ENCODE measurements around the gene TMCO4. TPM values are rescaled to one million over a fixed set of nuclear protein-coding genes. Genes with fewer than 3 reads are reported as not detected.

Gene TMCO4
- total RNA-seq, 1 donor from 2014 or later = 24.3 TPM

DNA sequence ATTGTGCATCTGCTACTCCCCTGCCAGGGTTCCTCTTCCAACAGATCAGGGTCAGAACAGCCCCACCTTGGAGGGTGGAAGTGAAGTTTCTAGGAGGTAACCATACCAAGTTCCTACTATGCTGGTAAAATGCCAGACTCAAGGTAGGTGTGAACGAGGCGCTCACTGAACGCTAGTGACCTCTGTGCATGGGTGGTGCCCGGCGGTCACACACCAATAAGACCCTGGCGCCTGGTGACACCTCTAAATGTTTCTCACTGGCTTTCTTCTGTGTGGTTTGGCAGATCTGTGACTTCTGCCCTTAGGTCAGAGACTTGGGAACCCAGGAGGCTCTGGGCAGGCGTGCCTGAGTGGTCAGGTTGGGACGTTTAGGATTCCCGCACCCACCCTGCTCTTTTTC, 55.9 kb downstream of the TMCO4 start:
- ATAC-seq = no peak
- H3K27me3 ChIP-seq = no peaks in the 10 kb centered on the region
- H3K4me1 ChIP-seq = no peaks in the 10 kb centered on the region
- H3K4me3 ChIP-seq = no peak overlapping the region
- intact Hi-C loops (cut with DNase I) = no loop called here
- H3K9me3 ChIP-seq = no peaks in the 10 kb centered on the region
- peaks cover 10% of the 10 kb centered on the region for H3K36me3 ChIP-seq
- no peak for DNase-seq
- TF ChIP-seq, protein P1, sequence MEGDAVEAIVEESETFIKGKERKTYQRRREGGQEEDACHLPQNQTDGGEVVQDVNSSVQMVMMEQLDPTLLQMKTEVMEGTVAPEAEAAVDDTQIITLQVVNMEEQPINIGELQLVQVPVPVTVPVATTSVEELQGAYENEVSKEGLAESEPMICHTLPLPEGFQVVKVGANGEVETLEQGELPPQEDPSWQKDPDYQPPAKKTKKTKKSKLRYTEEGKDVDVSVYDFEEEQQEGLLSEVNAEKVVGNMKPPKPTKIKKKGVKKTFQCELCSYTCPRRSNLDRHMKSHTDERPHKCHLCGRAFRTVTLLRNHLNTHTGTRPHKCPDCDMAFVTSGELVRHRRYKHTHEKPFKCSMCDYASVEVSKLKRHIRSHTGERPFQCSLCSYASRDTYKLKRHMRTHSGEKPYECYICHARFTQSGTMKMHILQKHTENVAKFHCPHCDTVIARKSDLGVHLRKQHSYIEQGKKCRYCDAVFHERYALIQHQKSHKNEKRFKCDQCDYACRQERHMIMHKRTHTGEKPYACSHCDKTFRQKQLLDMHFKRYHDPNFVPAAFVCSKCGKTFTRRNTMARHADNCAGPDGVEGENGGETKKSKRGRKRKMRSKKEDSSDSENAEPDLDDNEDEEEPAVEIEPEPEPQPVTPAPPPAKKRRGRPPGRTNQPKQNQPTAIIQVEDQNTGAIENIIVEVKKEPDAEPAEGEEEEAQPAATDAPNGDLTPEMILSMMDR (IDR thresholded peaks at IDR 0.05) = no peak
- H3K27ac ChIP-seq = no peak overlapping the region

DNA sequence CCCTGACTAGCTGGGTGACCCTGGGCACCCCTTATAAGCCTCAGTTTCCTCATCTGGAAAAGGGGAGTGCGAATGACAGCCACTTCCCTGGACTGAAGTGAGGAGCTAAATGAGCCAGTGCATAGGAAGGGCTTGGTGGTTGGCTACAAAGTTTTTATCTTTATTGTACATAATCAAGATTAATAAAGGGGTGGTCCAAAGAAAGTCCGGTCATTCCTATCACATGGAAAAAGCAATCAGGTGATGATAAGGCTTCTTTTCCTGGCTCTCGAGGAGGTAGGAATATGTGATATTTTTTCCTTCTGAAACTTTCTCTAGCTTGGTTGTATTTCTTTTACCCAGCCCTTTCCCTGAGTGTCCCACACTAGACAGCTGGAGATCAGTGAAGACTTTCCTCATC, 56.5 kb downstream of the TMCO4 start:
- TF ChIP-seq, protein P1 (IDR thresholded peaks at IDR 0.05) = no peak
- DNase-seq = no peak
- peaks cover 10% of the 10 kb centered on the region for H3K36me3 ChIP-seq
- H3K9me3 ChIP-seq = no peaks in the 10 kb centered on the region
- ATAC-seq = no peak
- no peaks in the 10 kb centered on the region for H3K27me3 ChIP-seq
- no peak overlapping the region for H3K27ac ChIP-seq
- H3K4me1 ChIP-seq = no peaks in the 10 kb centered on the region
- intact Hi-C loops (cut with DNase I) = no loop called here
- no peak overlapping the region for H3K4me3 ChIP-seq

DNA sequence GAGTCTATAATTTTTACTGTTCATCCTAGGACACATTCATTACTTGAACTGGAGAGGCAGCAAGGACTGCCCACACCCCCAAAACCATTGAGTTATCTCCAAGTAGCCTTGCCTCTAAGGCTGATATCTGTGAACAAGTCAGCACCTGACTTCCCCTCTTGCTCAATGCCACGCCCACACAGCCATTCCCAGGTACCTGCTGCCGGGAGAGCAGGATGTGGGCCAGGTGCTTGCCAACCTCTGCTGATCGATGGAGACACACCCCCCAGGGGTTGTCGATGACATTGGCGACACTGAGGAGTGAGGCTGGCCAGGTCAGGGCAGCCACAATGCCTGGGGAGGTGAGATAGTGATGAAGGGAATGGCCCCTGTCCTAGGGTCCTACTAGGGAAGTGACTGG, 60.1 kb downstream of the TMCO4 start:
- Histone ChIP-seq H3K4me3 (no peak overlapping the region), H3K4me1 (no peaks in the 10 kb centered on the region), H3K27me3 (no peaks in the 10 kb centered on the region), H3K9me3 (no peaks in the 10 kb centered on the region), H3K36me3 (peaks cover 6% of the 10 kb centered on the region), H3K27ac (no peak overlapping the region)
- ATAC-seq = no peak
- no peak for DNase-seq
- TF ChIP-seq, protein P1 (IDR thresholded peaks at IDR 0.05) = no peak
- intact Hi-C loops (cut with DNase I) = no loop called here

DNA sequence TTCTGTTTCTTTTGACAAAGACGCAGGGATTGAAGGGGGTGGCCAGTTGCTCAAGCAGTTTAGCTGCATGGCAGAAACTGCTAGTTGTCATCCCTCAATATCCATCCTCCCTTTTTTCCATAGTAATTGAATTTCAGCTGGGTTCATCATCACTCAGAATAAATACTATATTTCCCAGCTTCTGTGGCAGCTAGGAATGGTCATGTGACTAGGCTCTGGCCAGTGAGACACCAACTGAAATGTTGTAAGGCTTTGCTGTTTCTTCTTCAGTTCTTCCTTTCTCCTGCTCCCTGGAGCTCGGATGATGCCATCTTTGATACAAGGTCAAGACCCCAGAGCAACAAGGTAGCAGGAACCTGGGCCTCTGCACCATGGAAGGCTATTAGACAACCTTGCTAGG, 61.0 kb downstream of the TMCO4 start:
- Histone ChIP-seq H3K4me1 (no peaks in the 10 kb centered on the region), H3K27me3 (no peaks in the 10 kb centered on the region), H3K36me3 (peaks cover 6% of the 10 kb centered on the region), H3K4me3 (no peak overlapping the region), H3K9me3 (no peaks in the 10 kb centered on the region), H3K27ac (no peak overlapping the region)
- DNase-seq (no peak), ATAC-seq (no peak)
- intact Hi-C loops (cut with DNase I) = no loop called here
- TF ChIP-seq, protein P1 (IDR thresholded peaks at IDR 0.05) = no peak

DNA sequence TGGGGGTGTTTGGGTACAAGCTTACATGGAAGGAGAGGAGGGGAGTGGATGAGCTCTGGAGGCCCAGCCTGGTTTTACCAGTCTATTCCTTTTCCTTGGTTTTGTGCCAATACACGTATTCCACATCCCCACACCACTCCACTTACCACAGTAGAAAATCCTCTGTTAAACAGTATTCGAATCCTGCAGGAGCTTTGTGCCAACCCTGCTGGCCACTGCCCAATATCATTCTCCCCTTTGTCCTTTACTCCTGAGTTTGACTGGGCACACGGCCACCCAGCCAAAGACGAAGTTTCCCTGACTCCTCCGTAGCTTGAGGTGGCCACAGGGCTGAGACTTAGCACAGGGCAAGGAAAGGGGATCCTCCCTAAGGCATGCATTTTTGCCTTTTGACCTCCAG, 61.6 kb downstream of the TMCO4 start:
- TF ChIP-seq, protein P1 (IDR thresholded peaks at IDR 0.05) = no peak
- Histone ChIP-seq H3K36me3 (peaks cover 6% of the 10 kb centered on the region), H3K27me3 (no peaks in the 10 kb centered on the region), H3K4me1 (no peaks in the 10 kb centered on the region), H3K4me3 (no peak overlapping the region), H3K9me3 (no peaks in the 10 kb centered on the region), H3K27ac (no peak overlapping the region)
- intact Hi-C loops (cut with DNase I) = no loop called here
- DNase-seq = no peak
- no peak for ATAC-seq

DNA sequence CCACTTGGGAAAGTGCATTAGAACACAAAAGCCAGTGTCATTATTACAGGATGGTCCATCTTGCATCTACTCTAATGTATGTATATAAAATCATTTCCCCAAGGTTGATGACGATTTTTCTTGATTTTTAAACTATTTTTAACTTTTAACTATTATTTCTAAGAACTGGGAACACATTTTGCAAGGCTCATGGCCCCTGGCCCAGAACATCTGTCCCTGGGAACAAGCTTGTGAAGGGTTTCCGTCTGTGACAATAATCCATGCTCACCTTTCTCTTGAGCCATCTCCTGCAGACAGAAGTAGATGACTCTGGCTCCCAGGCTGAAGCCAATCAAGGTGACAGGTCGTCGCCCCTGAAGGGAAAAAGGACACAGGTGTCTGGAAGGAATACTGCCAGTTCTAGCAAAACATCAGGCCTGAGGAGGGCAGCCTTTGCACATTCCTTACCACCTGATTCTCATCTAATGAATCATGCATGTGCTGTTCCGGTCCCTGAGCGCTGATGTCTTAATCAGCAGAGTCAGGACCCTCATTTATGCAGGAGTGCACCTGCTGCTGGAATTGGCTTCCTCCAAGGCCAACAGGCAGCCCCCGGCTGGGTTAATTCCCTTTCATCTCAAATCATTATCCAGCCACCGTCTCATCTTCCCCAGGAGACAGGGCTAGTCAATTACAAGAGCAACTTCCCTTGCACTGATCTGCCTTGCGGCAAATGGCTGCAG, 62.5 kb downstream of the TMCO4 start:
- Histone ChIP-seq H3K27me3 (no peaks in the 10 kb centered on the region), H3K9me3 (no peaks in the 10 kb centered on the region), H3K4me1 (no peaks in the 10 kb centered on the region), H3K4me3 (no peak overlapping the region), H3K27ac (no peak overlapping the region), H3K36me3 (peaks cover 6% of the 10 kb centered on the region)
- ATAC-seq = no peak
- intact Hi-C loops (cut with DNase I) = no loop called here
- TF ChIP-seq, protein P1 (IDR thresholded peaks at IDR 0.05) = no peak
- DNase-seq = peak; percentile 32
